Endodermal cell (in vitro differentiated cells): ENCODE measurements around the gene KDF1. TPM values are rescaled to one million over a fixed set of nuclear protein-coding genes. Genes with fewer than 3 reads are reported as not detected.

ENCODE experiments used
- DNase-seq: peaks from one replicate; pipeline ENCODE4 v3.0.0-alpha.2; 2017
- H3K27ac ChIP-seq: 2 replicates; pipeline ENCODE4 v1.5.1; 2013; ENCODE audit warnings: mild to moderate bottlenecking, low read depth, low read length, moderate library complexity
- H3K27me3 ChIP-seq: 2 replicates; pipeline ENCODE4 v1.6.1; 2013; ENCODE audit warnings: mild to moderate bottlenecking, low read length, moderate library complexity; ENCODE audit not compliant: insufficient read depth, control insufficient read depth, poor library complexity, severe bottlenecking
- H3K36me3 ChIP-seq: 2 replicates; pipeline ENCODE4 v1.7.0; 2013; ENCODE audit warnings: mild to moderate bottlenecking, low read length, moderate library complexity; ENCODE audit not compliant: control insufficient read depth, insufficient read depth
- H3K4me1 ChIP-seq: one replicate; pipeline ENCODE4 v1.7.0; 2013; ENCODE audit warnings: low read length; ENCODE audit not compliant: control insufficient read depth, insufficient read depth
- H3K4me3 ChIP-seq: 2 replicates; pipeline ENCODE4 v1.5.1; 2013; ENCODE audit warnings: mild to moderate bottlenecking, low read length, moderate library complexity
- H3K9ac ChIP-seq: 2 replicates; pipeline ENCODE4 v1.6.1; 2013; ENCODE audit warnings: mild to moderate bottlenecking, low read length, moderate library complexity; ENCODE audit not compliant: poor library complexity, severe bottlenecking; ENCODE audit errors: extremely low read depth
- H3K9me3 ChIP-seq: 2 replicates; pipeline ENCODE4 v1.6.1; 2013; ENCODE audit warnings: mild to moderate bottlenecking, low read length, moderate library complexity; ENCODE audit not compliant: control insufficient read depth
- H3K27ac Mint-ChIP-seq: 2 replicates; pipeline ENCODE4 v1.8.0; 2020; ENCODE audit warnings: mixed read lengths
- H3K27me3 Mint-ChIP-seq: 2 replicates; pipeline ENCODE4 v1.8.0; 2021; ENCODE audit warnings: mild to moderate bottlenecking, mixed read lengths; ENCODE audit not compliant: insufficient read depth
- H3K36me3 Mint-ChIP-seq: 2 replicates; pipeline ENCODE4 v1.8.0; 2020; ENCODE audit warnings: low read depth, mixed read lengths
- H3K4me1 Mint-ChIP-seq: 2 replicates; pipeline ENCODE4 v1.8.0; 2020; ENCODE audit warnings: mixed read lengths
- H3K4me3 Mint-ChIP-seq: 2 replicates; pipeline ENCODE4 v1.8.0; 2020; ENCODE audit warnings: mild to moderate bottlenecking, moderate library complexity, mixed read lengths
- H3K9me3 Mint-ChIP-seq: 2 replicates; pipeline ENCODE4 v1.8.0; 2020; ENCODE audit warnings: mild to moderate bottlenecking, mixed read lengths
- CTCF ChIP-seq: fragments of 200-600 bp; sonication (generic); conservative IDR thresholded peaks from 2 replicates; pipeline ENCODE4 v1.5.0; 2021; ENCODE audit warnings: antibody characterized with exemption, mild to moderate bottlenecking
- WGBS, 2 experiments: methylation state at CpG; one replicate each; pipeline versions ENCODE4 v1.1.5 to v1.1.7; 2013; ENCODE audit warnings: missing lambda C conversion rate in 2 of 2, mixed read lengths in 1 of 2; ENCODE audit not compliant: insufficient coverage in 1 of 2, insufficient read length in 1 of 2; 5-methylcytosine and 5-hydroxymethylcytosine counted together
- total RNA-seq, 2 donors: library from RNA; stranded (reverse); fragmentation: NEBNext Ultra II Directional in 1 of 2; extraction: Animal tissue kit (Norgen Biotek cat#: 25700) in 1 of 2; gene quantifications; 2 replicates in 1 of 2; 3 replicates in 1 of 2; pipeline ENCODE4 v1.2.1, GENCODE V29; 2021

The KDF1 gene
- total RNA-seq, 2 donors from 2014 or later: 17.2 to 22.7 TPM

GRCh38 chr1:27007909-27008582 lies 47.8 kb upstream of the KDF1 start:
- Mint-ChIP-seq H3K36me3 (peaks cover 12% of the 10 kb centered on the region), H3K27ac (peak overlapping the region; percentile 59), H3K4me3 (peak overlapping the region; percentile 32), H3K4me1 (peaks cover 54% of the 10 kb centered on the region), H3K27me3 (no peaks in the 10 kb centered on the region), H3K9me3 (no peaks in the 10 kb centered on the region)
- peak; percentile 88 for DNase-seq
- H3K27ac ChIP-seq: no peak overlapping the region
- H3K4me3 ChIP-seq: no peak overlapping the region
- H3K9me3 ChIP-seq: no peaks in the 10 kb centered on the region
- no peaks in the 10 kb centered on the region for H3K27me3 ChIP-seq
- peaks cover 20% of the 10 kb centered on the region for H3K36me3 ChIP-seq
- no peak overlapping the region for H3K9ac ChIP-seq
- WGBS, 2 experiments: 60 to 64% methylated on average over 5 to 9 of the region's 9 CpGs
- peaks cover 31% of the 10 kb centered on the region for H3K4me1 ChIP-seq
- no peak for TF ChIP-seq CTCF

- no peaks in the 10 kb centered on the region for H3K9me3 Mint-ChIP-seq
- no peak for TF ChIP-seq CTCF
- peak; percentile 79 for DNase-seq
- Histone ChIP-seq H3K4me1 (peaks cover 31% of the 10 kb centered on the region), H3K4me3 (no peak overlapping the region), H3K27me3 (no peaks in the 10 kb centered on the region), H3K9ac (no peak overlapping the region), H3K27ac (no peak overlapping the region), H3K9me3 (no peaks in the 10 kb centered on the region), H3K36me3 (peaks cover 20% of the 10 kb centered on the region)
- H3K27ac Mint-ChIP-seq: peak overlapping the region; percentile 79
- H3K36me3 Mint-ChIP-seq: peaks cover 15% of the 10 kb centered on the region
- H3K27me3 Mint-ChIP-seq: no peaks in the 10 kb centered on the region
- no peak overlapping the region for H3K4me3 Mint-ChIP-seq
- H3K4me1 Mint-ChIP-seq: peaks cover 53% of the 10 kb centered on the region
- WGBS, 2 experiments: 76 to 78% methylated on average over 10 to 13 of the region's 13 CpGs
Measured at GRCh38 chr1:27006683-27007082, 46.4 kb upstream of the KDF1 start.

- H3K27ac Mint-ChIP-seq: peak overlapping the region; percentile 79
Measured at GRCh38 chr1:27005648-27006496, 45.6 kb upstream of the KDF1 start.

More at GRCh38 chr1:27005648-27006496, 45.6 kb upstream of the KDF1 start:
- H3K4me1 Mint-ChIP-seq: peaks cover 46% of the 10 kb centered on the region
- no peaks in the 10 kb centered on the region for H3K9me3 Mint-ChIP-seq
- H3K4me3 Mint-ChIP-seq: no peak overlapping the region
- Histone ChIP-seq H3K4me1 (peaks cover 27% of the 10 kb centered on the region), H3K27ac (no peak overlapping the region), H3K9me3 (no peaks in the 10 kb centered on the region), H3K4me3 (no peak overlapping the region), H3K9ac (no peak overlapping the region), H3K27me3 (no peaks in the 10 kb centered on the region), H3K36me3 (peaks cover 20% of the 10 kb centered on the region)
- H3K36me3 Mint-ChIP-seq: peaks cover 15% of the 10 kb centered on the region
- WGBS, 2 experiments: 96 to 97% methylated on average over 32 to 48 of the region's 48 CpGs
- H3K27me3 Mint-ChIP-seq: no peaks in the 10 kb centered on the region
- DNase-seq: peak; percentile 78
- TF ChIP-seq CTCF: peak; percentile 47
